ENCODE data around the gene HTRA2. TPM values are rescaled to one million over a fixed set of nuclear protein-coding genes. Genes with fewer than 3 reads are reported as not detected.

HTRA2 gene
- polyA plus RNA-seq, 1 donor = 29.8 TPM

DNA sequence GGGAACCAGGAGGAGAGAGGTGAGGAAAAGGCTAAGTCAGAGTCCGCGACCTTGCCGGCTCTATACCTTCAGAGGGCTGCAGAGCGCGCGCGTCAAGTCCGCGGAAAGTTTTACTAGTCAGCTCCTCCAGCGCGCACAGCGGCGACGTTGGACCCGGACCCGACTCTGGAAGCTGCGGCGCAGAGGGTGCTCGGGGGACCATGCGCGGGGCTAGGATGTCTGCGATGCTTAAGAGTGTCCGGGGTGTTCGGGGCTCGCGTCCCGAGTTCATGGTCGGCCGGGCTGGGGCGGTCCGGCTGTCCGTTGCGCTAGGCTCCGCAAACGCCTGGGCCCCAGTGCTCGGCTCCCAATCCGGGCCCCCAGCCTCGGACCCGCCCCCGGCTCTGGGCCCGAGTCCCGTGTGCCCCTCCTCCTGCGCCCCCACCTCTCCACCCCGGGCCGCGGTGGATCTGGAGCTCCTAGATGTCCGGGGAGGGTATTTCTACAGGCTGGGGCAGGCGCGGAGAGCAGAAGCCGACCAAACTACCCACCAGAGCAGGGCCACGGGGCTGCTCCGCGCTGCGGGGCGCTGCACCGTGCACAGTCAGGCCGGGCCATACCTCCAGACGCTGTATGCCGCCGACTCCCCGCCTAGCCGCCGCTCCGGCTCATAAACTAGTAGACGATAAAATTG lies 30.3 kb upstream of the HTRA2 start, which contains the start of gene LBX2:
Gene LBX2, minus strand, starts transcription at position 337 of the 673 bp plus-strand sequence. Its CDS starts 66 bp downstream, at position 271.
- no peak for DNase-seq

DNA sequence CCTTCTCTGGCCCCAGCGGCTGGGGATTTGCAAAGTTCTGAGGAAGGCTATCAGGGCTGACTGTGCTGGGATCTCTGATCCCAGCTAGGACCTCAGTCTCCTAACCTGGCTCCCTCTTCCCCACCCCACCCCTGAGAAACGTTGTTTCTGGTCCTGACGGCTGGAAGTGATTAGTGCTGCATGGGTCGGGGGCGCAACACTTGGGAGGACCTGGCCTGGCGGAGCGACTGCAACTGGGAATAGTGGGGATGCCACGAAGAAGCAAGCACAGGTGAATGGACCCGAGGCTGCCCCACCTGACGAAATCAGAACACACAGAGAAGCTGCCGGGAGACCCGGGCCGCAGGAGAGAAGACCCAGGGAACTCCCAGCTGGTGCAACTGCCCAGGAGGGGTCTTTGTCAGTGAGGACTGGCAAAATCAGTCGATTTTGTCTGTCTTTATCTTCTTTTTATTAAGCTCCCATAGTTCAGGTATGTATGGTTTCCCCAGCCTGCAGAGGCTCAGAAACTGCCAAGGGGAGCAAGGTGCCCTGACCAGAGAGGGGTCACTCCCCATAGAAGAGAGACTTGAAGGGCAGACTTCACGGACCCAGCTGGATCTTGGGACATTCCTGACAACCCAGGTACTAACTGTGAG lies 29.7 kb upstream of the HTRA2 start:
- DNase-seq = no peak

DNA sequence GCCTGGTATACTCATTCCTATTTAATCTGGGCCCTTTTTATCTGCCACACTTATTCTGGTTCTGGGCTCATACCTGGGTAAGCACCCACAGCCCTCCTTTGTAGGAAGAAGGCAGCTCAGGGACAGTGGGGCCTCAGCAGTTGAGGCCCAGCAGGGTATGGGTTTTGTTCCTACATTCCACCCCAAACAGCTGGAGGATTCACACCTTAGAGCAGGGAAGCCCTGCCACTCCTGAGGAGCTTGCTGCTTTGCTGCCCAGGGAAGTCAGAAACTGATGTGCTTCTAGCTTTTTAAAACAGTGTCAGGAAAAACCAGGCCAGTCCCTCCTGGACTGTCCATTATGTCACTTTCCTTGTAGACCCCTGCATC lies 29.2 kb upstream of the HTRA2 start:
- DNase-seq = no peak

DNA sequence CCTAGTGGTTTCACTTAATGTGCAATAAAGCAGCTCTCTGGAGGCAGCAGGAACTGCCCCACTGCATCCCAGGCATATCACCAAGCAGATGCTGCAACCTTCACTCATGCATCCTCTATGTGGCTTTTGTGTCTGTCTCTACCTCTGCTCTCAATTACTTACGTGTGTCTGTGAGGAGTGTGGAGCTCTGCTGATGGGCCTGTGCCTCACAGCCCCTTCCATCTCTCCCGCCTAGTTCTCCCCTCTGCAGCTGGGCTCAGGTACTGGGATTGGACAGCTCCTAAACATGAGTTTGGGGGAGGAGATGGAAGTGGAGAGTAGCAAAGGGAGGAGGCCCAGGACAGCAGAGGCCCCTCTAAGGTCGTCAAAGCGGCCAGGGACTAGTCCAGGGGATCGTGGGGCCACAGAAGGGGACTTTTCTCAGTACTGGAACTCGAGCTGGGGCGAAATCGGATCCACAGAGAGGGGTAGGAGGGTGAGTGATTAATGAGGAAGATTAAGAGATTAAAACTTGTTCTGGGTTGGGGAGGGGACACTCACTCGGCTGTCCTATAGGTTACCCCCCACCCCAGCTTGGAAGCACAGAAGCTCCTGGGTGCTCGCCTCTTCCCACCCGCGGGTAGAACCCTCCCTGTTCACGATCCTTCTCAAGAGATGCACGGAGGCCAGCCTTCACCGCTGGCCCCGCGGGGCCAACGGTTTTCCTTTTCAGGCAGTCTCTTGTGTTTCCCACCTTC lies 28.2 kb upstream of the HTRA2 start:
- DNase-seq = no peak

DNA sequence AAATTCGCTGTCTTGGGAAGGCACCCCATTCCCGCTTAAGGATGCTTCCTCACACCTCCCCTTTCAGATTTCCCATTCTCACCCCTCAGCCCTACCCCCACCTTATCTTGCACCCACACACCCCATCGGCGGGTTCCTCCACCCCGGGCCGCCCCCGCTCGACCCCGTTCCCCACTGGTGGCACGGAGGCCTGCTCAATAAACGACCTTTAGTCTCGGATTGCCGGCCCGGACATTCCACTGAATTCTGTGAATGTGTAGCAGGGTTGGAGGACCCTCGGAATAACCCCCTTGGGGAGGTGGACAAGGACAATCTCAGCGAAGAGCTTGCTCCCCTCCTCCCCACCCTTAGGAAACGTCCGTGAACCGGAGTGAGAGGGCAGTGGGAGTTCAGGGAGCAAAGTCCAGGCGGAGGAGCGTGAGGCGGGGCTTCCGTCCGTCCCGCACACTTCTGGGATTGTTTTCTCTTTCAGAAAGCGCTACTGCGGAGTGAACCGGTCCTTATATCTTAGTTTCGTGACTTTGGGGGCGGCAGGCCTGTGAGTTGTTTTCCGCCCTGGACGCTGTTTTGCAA lies 27.5 kb upstream of the HTRA2 start:
- no peak for DNase-seq

DNA sequence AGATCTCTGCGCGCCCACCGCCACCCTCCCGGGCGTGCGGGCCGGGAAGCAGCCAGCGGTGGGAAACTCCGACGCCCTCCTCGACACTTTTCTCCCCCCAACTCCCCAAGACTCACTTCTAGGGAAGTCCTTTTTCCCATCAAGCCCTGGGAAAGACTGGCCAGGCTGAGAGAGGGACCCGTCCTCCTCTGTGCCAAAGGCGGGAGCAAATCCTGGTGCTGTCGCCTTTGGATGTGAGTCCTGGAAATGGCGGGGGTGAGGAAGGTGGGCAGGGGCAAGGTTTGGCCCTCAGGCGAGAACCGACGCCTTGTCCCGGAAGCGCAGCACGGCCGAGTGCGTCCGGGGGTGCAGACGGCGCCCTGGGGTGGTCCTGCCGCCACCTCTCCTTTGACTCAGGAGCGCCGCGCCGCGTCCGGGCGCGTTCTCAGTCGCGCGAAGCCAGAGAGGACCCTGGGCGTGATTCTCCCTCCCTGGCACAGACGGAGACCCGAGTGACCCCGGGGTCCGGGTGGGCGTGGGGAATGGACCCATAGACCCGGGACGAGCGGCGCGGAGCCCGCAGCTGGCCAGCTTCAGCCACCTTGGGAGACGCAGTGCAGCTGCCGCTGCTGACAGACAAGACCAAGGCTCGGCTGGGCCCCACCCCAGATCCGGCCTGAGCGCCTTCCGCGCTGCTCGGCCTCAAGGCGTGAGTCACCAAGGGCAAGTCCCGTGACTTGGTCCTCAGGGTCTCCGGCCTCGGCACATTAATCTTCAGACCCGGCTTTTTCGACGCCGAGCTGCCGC lies 26.8 kb upstream of the HTRA2 start:
- DNase-seq = no peak

DNA sequence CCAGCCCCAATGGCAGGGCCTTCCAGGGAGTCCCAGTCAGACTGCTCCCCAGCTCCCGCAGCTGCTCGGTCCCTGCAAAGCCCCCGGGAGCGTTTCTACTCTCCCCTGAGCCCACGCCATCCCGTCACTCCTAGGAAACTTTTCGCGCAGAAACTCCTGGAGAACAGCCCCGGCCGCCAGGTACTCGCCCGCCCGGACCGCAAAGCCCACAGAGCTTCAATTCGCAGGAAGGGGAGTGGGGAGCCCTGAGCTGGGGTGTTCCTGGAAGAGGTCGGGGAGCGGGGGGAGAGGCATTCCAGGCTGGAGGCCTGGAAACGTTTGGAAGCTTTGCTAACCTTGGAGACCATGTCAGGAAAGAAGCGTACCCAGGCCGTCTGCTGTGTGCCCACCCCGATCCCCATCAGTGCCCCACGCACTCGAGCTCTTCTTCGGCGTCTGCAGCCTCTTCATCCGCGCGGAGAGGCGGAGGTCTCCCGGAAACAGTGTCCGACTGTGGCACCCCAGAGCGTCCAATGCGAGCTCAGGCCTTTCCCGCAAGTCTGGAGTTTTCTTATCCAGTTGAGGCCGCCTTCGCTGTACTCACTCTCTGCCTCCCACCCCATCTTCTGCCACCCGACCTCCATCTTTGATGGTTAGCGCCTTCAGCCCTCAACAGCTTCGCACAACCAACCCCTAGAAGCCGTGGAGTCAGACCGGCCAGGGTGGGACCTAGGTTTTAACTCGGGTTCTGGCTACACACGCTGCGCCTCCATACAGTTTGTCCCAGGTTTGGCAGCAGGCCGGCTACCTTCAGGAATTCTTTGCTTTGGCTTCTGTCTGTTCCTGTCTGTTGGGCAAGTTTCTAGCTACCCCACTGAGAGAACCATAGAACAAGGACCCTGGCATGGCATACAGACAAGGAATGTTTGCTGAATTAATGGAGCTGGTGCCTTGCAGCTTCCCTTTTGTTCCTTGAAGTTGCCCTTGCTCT lies 25.9 kb upstream of the HTRA2 start:
- no peak for DNase-seq

DNA sequence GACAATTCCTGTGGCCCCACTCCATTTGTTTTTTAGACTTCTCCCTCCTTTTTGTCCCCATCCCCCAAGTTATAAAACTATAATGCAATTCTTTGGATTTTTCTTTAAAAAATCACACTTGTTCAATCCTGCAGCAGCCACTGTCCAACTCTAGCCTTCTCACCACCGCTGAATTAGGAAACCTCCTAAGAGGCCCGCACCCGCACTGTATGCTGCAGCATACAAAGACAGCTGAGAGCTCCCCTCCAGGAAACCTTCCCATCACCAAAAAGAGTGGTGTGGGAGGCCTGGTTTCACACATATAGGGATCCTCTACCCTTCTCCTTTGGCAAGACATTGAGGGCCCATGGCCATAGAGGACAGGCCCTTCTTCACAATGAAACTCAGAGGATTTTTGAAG lies 25.1 kb upstream of the HTRA2 start:
- no peak for DNase-seq

DNA sequence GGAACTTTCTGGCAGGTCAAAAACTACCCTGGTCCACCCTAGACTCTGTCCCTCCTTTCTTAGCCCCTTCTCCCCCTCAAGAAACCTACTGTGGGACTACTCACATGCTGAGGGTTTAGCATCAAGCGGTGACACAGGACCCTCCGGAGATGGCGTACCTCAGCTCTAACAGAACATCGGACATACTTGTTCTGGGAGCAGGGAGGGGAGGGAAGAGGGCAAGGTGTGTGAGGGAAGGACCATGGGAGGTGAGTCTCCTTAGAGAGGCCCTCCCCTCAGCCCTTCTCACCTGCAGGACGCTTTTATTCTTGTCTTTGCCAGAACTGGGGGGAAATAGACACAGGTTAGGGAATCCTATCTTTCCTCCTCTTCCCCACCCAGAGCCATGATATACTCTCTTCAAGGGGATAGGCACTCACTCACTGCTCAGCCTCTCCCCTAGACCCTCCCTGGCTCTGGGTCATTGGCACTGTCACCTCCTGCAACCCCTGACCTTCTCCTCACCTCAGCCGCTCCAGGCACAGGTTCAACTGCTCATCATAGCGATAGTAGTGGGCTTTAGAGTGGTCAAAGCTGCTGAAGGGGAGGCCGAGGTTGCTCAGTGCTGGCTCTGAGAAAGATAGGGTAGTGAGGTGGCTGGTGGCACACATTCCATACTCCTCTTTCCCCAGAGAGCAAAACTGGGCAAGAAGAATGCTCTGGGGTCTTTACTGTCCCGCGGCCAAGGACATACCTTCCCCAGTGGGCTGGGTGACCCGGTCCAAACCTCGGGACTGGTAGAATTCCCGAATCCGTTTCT lies 24.1 kb upstream of the HTRA2 start:
- DNase-seq = no peak

DNA sequence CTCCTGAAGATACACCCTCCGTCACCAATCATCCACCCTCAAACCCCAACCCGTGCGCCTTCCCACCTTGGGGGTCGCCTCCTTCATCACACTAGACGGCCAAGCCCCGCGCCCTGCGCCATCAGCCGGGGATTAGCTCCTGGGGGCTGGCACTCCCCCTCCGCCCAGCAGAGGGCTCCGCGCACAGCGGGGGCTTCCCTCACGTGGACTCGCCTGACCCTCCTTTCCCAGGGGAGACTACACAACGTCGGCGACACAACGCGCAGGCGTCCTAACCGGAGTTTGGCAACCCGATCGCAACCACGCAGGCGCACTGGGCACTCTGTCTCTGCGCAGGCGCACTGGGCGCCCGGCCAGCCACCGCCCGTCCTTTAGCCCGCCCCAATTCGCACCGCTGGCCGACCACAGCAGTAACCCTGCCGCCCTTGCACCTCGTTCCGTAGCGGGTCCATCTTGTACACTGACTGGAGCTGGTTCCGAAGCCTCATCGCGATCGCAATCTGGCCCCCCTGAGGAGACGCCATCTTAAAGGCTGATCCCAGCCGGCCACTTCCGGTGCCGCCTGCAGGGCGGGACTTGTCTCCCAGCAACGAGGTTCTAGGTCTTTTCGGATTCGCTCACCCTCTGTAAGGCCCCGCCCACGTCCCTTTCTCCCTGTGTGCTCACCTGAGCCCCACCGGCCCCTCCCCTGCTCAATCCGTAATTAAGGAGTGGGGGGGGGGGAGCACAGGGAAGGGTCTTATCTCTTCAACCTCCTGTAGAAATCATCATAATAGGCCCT lies 22.4 kb upstream of the HTRA2 start, which contains the start of gene PCGF1:
Gene PCGF1, minus strand, starts transcription at position 551 of the 781 bp plus-strand sequence. Its CDS starts 27 bp downstream, at position 524.
- peak; percentile 99 for DNase-seq

DNA sequence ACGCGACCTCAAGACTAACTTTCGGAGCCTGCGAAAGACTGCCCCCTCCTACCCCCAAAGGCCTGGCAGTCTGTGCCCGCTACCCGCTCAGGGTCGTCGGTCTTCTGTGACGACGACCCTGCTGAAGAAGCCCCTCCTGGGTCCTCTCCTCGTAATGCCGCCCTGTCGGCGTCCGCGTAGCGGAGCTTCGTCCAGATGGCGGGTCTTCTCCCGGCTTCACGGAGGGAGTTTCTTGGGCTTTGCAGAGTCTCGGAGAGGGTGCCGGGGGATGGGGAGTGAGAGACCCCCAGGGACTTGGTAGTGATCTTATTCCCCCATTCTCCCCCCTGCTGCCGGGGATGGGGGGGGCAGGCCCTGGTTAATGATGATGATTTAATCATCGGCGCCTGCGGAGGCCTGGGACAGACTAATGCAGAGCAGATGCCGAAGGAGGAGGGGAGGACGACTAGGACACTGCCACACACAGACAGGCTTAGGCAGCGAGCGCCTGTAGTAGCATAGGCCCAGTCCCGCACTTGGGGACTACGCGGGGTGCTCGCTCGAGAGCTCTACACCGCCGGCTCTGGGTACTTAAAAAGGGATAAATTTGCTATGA lies 21.7 kb upstream of the HTRA2 start:
- no peak for DNase-seq

DNA sequence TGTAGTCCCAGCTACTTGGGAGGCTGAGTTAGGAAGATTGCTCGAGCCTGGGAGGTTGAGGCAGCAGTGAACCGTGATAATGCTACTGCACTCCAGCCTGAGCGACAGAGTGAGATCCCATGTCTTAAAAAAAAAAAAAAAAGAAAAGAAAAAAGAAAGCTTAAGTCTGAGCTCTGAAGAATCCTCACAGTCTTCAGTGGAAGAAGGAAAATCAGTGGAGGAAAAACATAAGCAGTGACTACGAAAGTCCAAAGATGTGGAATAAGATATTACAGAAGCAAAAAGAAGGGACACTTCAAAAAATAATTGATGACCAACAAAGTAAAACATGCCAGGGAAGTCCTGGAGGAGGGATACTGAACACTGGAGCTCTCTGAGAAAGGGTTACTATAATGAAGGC lies 19.5 kb upstream of the HTRA2 start:
- DNase-seq = no peak

DNA sequence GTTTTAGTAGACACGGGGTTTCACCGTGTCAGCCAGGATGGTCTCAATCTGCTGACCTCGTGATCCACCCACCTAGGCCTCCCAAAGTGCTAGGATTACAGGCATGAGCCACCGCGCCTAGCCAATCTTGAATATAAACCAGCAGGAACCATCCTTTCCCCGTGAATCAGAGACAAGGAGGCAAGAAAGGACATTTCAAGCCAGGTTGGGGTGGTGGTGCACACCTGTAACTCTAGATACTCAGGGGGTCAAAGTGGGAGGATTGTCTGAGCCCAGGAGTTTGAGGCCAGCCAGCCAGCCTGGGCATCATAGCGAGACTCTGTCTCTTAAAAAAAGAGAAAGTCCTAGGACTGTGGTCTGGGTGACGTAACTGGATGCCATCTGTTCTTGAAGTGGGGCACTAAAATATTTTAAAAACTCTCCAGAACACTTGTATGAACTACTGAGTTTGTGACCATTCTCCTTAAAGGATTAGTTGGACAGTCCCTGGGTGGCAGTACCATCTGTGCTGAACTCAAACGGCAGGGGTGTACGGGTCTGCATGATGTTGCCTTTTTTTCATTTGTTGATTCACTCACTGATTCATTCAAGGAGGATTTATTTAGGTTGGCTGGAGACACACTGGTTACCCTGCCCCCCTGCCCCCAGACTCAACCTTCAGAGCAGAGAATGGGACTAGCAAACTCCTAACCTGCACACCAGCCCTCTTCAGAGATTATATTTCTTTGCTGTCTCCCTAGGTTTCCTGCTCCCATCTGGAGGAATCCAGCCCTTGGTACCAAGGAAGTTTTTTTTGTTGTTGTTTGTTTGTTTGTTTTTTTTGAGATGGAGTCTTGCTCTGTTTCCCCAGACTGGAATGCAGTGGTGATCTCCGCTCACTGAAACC lies 18.4 kb upstream of the HTRA2 start:
- no peak for DNase-seq

DNA sequence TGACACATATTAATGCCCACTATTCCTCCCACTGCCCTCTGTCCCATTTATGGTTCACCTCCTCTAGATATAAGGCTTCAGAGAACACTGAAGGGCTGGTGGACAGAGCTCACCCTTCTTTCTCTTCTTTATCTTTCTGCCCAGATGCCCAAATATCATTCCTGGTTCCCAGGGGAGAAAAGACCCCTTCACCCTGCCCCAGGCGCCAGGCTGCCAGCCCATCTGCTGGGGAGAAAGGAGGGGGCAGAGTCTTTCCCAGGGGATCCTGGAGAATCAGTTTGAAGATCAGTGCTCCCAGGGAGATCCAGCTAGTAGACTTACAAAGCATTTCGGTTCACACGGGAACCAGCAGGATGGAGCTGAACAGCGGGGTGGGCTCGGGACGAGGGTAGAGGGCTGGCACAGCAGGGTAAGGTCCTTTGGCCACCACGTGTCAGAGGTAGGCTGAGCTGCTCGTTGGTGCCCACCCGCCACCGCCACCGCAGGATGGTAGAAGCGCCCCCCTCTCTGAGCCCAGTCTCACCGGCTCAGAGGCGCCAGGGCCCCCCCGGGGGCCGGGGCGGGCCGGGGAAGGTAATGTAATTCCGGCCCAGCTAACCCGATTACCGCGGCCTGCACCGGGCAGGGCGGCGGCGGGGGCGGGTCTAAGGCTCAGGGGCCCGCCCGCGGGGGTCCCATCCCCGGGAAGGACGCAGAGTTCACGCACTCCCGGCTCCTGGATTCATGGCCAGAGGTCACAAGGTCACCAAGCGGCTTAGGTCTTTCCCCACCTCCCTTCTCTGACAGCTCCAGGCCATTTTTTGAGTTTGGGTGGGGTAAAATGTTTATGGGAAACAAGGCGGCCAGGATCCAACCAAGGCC lies 16.8 kb upstream of the HTRA2 start:
- DNase-seq = no peak

DNA sequence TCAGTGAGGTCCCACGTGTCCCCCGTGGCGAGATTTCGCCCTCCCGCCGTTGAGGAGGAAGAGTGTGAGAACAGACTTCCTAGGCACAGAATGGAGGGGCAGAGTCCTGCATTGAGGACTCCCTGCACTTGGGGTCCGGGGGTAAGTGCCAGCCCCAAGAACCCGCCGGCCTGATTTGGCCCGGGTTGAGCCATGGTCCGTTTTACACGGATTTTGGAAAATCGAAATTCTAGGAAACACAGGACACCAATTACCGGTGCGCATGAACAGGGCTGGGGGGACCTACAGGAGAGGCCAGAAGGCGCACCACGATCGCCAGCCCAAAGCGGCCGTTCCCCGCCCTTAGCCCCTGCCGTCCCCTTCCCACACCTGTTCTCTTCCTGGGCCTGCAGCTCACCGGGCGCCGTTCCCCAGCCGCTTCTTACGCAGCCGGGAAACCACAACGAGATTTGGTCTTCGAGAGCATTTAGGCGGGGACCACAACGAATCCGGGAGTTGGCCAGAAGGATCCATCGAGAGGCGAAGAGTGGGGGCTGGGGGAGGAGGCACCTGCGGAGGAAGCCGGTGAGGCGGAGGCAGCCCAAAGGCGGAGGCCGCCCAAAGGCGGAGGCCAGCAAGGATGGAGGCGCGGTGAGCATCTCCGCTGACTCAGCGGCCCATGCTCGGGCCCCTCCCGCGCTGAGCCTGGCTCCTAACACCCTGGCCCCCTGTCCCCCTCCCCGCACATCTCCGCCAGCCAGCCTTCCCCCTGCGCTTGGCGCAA lies 15.9 kb upstream of the HTRA2 start:
- DNase-seq = no peak

Measured in left kidney (tissue), 2 donors.